Activated CD4-positive, alpha-beta memory T cell treated with anti-CD3 and anti-CD28 coated beads, Interleukin-2, amount 10 ng/mL, durations not matched to agents 7 days and 5 days (primary cell): ENCODE measurements around the gene SPACA6. TPM values are rescaled to one million over a fixed set of nuclear protein-coding genes. Genes with fewer than 3 reads are reported as not detected.

Experiments
- CTCF ChIA-PET: fragments of 350-600 bp; sonication (Branson Sonifier 250); formaldehyde crosslinking; loops from one replicate; lab custom pipeline; 2021; ENCODE audit warnings: antibody characterized with exemption, inconsistent platforms; lab: Charles Lee
- POLR2A ChIA-PET: fragments of 350-600 bp; sonication (Branson Sonifier 250); formaldehyde crosslinking; loops from one replicate; lab custom pipeline; 2021; ENCODE audit warnings: antibody characterized with exemption; lab: Charles Lee
- DNase-seq: peaks from one replicate; pipeline ENCODE4 v3.0.0-alpha.2; 2020
- H3K27ac Mint-ChIP-seq: one replicate; pipeline ENCODE4 v1.8.0; 2021; ENCODE audit warnings: mild to moderate bottlenecking, mixed read lengths
- H3K27me3 Mint-ChIP-seq: one replicate; pipeline ENCODE4 v1.8.0; 2021; ENCODE audit warnings: mixed read lengths
- H3K36me3 Mint-ChIP-seq: one replicate; pipeline ENCODE4 v1.8.0; 2021; ENCODE audit warnings: low read depth, mixed read lengths
- H3K4me1 Mint-ChIP-seq: one replicate; pipeline ENCODE4 v1.8.0; 2021; ENCODE audit warnings: mixed read lengths
- H3K4me3 Mint-ChIP-seq: one replicate; pipeline ENCODE4 v1.8.0; 2021; ENCODE audit warnings: mild to moderate bottlenecking, mixed read lengths
- H3K9me3 Mint-ChIP-seq: one replicate; pipeline ENCODE4 v1.8.0; 2021; ENCODE audit warnings: mixed read lengths
- total RNA-seq, 2 experiments: library from RNA; stranded (reverse); gene quantifications; one replicate each; pipeline ENCODE4 v1.2.3, GENCODE V29; 2021

The SPACA6 gene
- total RNA-seq, 2 experiments from 2014 or later: 5.2 to 6.6 TPM

- Mint-ChIP-seq H3K27me3 (no peaks in the 10 kb centered on the region), H3K36me3 (no peaks in the 10 kb centered on the region), H3K27ac (no peak overlapping the region), H3K4me1 (no peaks in the 10 kb centered on the region), H3K9me3 (peaks cover 22% of the 10 kb centered on the region), H3K4me3 (no peak overlapping the region)
- ChIA-PET CTCF (no interaction called here), POLR2A (no interaction called here)
- no peak for DNase-seq
Measured at GRCh38 chr19:51754770-51755169, 61.6 kb downstream of the SPACA6 start.

Other genes starting within 250 kb of the SPACA6 start
- gene SIGLEC8, start 234.9 kb upstream of the SPACA6 start, total RNA-seq: not detected
- not detected for gene CEACAM18, start 214.8 kb upstream of the SPACA6 start, total RNA-seq
- under 1 TPM; 0.35 to 0.43 TPM for gene SIGLEC12, start 191.5 kb upstream of the SPACA6 start, total RNA-seq
- under 1 TPM; 0.15 to 0.48 TPM for gene SIGLEC6, start 161.7 kb upstream of the SPACA6 start, total RNA-seq
- 1 to 10 TPM; 5.5 to 7.1 TPM for gene ZNF175, start 122.0 kb upstream of the SPACA6 start, total RNA-seq
- not detected for gene SIGLEC5, start 62.9 kb upstream of the SPACA6 start, total RNA-seq
- not detected for gene SIGLEC14, start 46.5 kb upstream of the SPACA6 start, total RNA-seq
- not detected for gene HAS1, start 30.7 kb downstream of the SPACA6 start, total RNA-seq
- not detected for gene FPR1, start 58.5 kb downstream of the SPACA6 start, total RNA-seq
- gene FPR2, start 67.8 kb downstream of the SPACA6 start, total RNA-seq: not detected
- not detected for gene FPR3, start 101.8 kb downstream of the SPACA6 start, total RNA-seq
- 1 to 10 TPM; 5.3 to 6.1 TPM for gene ZNF577, start 194.6 kb downstream of the SPACA6 start, total RNA-seq
- gene ZNF649, start 211.7 kb downstream of the SPACA6 start, total RNA-seq: 1 to 10 TPM; 8.1 to 9.6 TPM
- 1 to 10 TPM; 7.7 to 8.1 TPM for gene ZNF613, start 234.1 kb downstream of the SPACA6 start, total RNA-seq